HG02884 (cell line): ENCODE results near the gene PIKFYVE.
"Not testable (repeated sequence)": the region's sequence is repeated elsewhere in the genome, so short reads cannot be mapped to it uniquely, and the experiment has no call there.

ENCODE experiments used
- ATAC-seq: cut with Tn5 transposase; IDR thresholded peaks from one replicate; pipeline ENCODE4 v1.9.1; 2021; ENCODE audit warnings: mild to moderate bottlenecking, moderate library complexity; ENCODE audit not compliant: unreplicated experiment

PIKFYVE gene

GRCh38 chr2:208254871-208255556 lies 11.0 kb upstream of the PIKFYVE start, which contains the start of gene IDH1:
IDH1 (minus strand) TSS chr2:208255071; CDS start chr2:208251551, 3,520 bp downstream.
- peak; percentile 65 for ATAC-seq

- ATAC-seq = peak; percentile 11
Measured at GRCh38 chr2:208255557-208256106, 10.4 kb upstream of the PIKFYVE start.

- no peak for ATAC-seq
Measured at GRCh38 chr2:208256192-208256782, 9.8 kb upstream of the PIKFYVE start.

GRCh38 chr2:208256849-208257813 lies 8.9 kb upstream of the PIKFYVE start:
- not testable (repeated sequence) for ATAC-seq

DNA sequence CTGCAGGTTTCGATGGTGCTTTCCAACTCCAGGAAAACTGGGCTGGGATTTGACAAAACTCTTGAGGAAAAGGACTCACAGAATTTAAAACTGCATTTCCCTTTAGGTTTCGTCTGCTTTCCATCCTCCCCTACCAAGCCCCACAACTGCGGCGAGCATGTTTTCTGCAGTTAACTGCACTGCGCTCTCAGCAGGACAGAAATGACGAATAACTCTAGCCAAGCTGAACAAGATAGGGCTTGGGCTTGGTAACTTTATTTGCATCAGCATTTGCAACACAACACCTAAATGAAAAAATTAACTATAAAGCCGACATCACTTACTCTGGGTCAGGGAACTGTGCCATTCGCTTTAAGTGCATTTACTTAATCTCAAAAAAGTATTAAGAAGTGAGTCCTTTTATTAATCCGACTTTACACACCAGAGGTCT lies 669 bp upstream of the PIKFYVE start:
- ATAC-seq = peak; percentile 51

DNA sequence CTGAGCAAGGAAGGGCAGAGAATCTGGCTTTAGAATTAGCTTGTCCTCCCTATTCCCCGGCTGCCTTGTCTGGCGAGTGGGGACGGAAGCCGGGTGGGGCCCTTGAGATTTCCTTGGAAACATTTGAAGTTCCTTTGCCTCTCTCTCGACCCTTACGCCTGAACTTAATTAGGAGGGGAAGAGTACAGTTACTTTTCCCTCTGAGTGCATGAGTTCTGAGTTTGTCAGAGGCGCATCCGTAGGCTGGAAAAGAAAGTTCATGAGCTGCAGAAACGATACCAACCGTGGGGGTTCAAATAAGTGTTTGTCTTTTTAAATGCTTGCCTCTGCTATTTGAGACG lies 468 bp downstream of the PIKFYVE start:
- peak; percentile 4 for ATAC-seq

DNA sequence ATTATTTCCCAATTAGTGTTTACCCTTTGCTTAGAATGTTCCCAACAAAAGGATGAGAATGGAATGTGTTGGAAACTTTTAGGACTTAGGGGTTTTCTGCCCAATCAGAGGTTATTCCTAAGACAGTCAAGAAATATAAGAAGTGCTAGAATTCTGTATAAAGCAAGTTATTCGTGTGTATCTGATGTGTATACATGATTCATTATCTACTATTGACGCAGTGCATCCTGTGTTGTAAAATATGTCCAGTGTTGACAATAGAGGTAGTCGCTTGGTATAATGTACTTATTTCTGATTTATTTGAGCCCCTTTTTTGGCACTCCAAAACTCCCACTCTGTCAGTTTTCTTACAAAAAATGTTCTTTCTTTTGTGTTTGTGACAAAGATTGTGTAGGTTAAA lies 881 bp downstream of the PIKFYVE start:
- no peak for ATAC-seq

DNA sequence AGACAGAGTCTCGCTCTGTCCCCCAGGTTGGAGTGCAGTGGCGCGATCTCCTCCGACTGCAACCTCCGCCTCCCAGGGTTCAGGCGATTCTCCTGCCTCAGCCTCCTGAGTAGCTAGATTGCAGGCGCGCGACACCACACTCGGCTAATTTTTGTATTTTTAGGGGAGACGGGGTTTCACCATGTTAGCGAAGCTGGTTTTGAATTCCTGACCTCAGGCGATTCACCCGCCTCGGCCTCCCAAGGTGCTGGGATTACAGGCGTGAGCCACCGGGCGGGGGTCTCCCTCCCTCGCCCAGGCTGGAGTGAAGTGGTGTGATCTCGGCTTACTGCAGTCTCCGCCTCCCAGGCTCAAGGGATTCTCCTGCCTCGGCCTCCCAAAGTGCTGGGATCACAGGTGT lies 1.5 kb downstream of the PIKFYVE start:
- not testable (repeated sequence) for ATAC-seq

DNA sequence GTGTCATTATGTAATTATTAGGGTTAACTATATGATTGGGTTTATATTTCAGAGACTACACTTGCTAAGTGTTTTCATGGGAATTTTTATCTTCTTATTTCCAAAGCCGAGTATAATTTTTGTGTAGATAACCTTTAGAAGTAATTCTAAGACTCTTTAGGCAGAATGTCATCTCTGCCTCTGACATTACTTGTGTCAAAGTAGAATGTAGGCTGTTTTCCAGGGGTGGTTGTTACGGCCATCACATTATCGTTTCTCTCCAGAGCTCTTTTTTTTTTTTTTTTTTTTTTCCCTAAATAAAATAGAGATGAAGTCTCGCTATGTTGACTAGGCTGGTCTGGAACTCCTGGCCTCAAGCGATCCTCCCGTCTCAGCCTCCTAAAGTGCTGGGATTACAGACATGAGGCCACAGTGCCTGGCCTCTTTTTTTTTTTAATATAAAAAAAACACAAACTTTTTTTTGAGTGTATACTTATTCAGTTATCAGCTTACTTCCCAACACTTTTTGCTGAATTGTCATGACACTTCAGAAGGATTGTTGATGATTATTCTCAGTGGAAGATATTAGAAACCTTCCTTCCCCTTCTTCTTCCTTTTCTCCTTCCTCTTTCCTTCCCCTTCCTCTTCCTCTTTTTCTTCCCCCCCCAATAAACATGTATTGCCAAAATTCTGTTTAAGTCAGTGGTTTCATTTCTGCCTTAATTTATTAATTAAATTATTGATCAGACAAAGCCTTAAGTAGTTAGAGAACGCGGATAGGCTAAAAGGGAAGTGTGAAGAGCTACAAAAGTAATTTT lies 2.3 kb downstream of the PIKFYVE start:
- ATAC-seq = no peak

GRCh38 chr2:208269091-208269490 lies 3.0 kb downstream of the PIKFYVE start:
- ATAC-seq = no peak

- ATAC-seq = no peak
Measured at GRCh38 chr2:208274748-208275147, 8.7 kb downstream of the PIKFYVE start.

DNA sequence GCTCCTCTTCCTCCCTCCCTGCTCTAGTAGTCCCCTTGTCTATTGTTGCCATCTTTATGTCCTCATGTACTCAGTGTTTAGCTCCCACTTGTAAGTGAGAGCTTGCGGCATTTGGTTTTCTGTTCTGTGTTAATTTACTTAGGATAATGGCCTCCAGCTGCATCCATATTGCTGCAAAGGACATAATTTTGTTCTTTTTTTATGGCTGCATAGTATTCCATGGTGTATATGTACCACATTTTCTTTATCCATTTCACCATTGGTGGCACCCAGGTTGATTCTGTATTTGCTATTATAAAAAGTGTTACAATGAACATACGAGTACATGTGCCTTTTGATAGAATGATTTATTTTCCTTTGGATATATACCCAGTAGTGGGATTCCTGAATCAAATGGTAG lies 12.5 kb downstream of the PIKFYVE start:
- ATAC-seq = no peak

GRCh38 chr2:208279236-208279635 lies 13.2 kb downstream of the PIKFYVE start:
- no peak for ATAC-seq

DNA sequence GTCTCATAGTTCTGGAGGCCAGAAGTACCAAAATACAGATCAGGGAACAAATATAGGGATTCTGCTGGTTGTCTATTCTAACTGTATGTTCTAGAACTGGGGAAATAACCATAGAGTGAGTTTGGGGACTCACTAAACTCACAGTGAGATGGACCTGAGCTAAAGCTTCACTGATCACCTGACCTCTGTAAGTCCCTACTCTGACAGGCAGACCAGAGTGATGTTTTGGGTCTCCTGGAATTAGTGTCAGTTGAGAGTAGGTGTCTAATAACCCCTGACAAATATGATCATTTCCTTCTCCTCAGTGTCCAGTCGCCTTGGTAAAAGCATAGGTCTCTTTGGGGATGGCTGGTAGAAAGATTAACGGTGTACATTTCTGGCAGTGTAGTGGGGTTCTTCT lies 14.2 kb downstream of the PIKFYVE start:
- ATAC-seq = no peak

GRCh38 chr2:208280933-208281332 lies 14.9 kb downstream of the PIKFYVE start:
- peak; percentile 70 for ATAC-seq

DNA sequence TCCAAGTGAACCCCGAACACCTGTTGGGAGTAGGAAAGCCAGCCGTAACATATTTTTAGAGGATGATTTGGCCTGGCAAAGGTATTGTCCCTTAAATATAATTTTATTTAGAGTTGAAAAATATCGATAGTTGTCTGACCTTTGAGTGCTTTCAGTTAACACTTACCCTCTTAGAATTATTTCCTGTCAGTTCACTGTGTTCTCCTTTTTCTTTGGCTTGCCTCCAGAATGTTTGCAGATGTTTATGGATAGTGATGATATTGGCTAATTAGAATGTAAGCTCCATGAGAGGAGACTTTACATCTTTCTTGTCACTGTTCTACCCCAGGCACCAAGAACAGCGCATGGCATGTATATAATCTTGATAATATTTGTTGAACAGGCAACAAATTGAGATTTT lies 19.8 kb downstream of the PIKFYVE start:
- no peak for ATAC-seq

- ATAC-seq = peak; percentile 59
Measured at GRCh38 chr2:208294482-208295024, 28.5 kb downstream of the PIKFYVE start.

DNA sequence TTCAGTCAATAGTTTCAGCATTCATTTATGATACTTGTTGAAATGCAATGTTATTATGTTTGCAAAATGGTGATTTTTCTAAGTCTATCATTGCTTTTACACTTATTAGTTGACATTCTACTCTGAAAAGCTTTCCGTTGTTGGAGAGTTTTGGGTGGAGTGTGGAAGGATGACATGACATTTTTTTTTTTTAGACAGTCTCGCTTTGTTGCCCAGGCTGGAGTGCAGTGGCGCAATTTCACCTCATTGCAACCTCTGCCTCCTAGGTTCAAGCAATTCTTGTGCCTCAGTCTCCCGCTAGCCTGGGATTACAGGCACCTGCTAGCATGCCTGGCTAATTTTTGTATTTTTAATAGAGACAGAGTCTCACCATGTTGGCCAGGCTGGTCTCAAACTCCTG lies 29.8 kb downstream of the PIKFYVE start:
- ATAC-seq = no peak

DNA sequence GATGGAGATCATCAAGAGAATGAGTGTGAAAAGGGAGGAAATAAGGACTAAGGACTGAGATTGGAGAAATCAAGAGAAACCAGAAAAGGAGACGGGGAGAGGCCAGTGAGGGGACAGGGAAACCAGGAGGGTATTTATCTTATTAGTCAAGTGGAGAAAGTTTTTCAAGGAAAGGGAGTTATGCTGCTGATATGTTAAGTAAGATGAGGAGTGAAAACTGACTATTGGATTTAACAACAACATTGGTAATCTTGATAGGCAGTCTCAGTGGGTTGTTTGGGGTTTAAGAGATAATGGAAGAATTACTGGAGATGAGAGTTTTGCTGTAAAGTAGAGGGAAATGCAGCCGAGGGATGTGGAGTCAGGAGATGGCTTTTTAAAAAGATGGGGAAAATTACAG lies 30.6 kb downstream of the PIKFYVE start:
- no peak for ATAC-seq

- ATAC-seq = no peak
Measured at GRCh38 chr2:208297961-208298360, 31.9 kb downstream of the PIKFYVE start.
